HCT116 (cell line): ENCODE data around the gene HSF2BP.

Source experiments
- CEBPB ChIP-seq: IDR thresholded peaks from 2 replicates; pipeline ENCODE4 v1.6.1; 2012; ENCODE audit warnings: low read depth
- ELF1 ChIP-seq: IDR thresholded peaks from 2 replicates; pipeline ENCODE4 v1.6.1; 2012; ENCODE audit warnings: low read depth, borderline replicate concordance
- EZH2 ChIP-seq: fragments of 200-600 bp; sonication (generic); IDR thresholded peaks from 2 replicates; pipeline ENCODE4 v1.6.1; 2017; ENCODE audit warnings: antibody characterized with exemption, mixed run types
- EZH2phosphoT487 ChIP-seq: fragments of 200-600 bp; IDR thresholded peaks from 2 replicates; pipeline ENCODE4 v1.6.1; 2018; ENCODE audit warnings: antibody characterized with exemption, borderline replicate concordance
- POLR2A ChIP-seq: IDR thresholded peaks from 2 replicates; pipeline ENCODE4 v1.7.0; 2011; ENCODE audit warnings: borderline replicate concordance; ENCODE audit not compliant: insufficient read depth, insufficient read length; ENCODE audit errors: extremely low read depth
- POLR2AphosphoS5 ChIP-seq: IDR thresholded peaks from 2 replicates; pipeline ENCODE4 v1.6.1; 2011; ENCODE audit warnings: mild to moderate bottlenecking, low read depth, low read length, moderate library complexity
- RAD21 ChIP-seq: IDR thresholded peaks from 2 replicates; pipeline ENCODE4 v1.6.1; 2012; ENCODE audit warnings: low read depth, mild to moderate bottlenecking
- SRF ChIP-seq: IDR thresholded peaks from 2 replicates; pipeline ENCODE4 v1.6.1; 2012; ENCODE audit warnings: low read depth
- YY1 ChIP-seq: IDR thresholded peaks from 2 replicates; pipeline ENCODE4 v1.6.1; 2011; ENCODE audit warnings: low read length, low read depth, moderate library complexity, mild to moderate bottlenecking; ENCODE audit not compliant: insufficient replicate concordance; ENCODE audit errors: extremely low read depth
- TF ChIP-seq, protein P1 (sequence below), 3 experiments: fragments of 200-600 bp in 1 of 3; sonication (generic) in 1 of 3; IDR thresholded peaks in 2 of 3; conservative IDR thresholded peaks in 1 of 3; 2 replicates each; pipeline ENCODE4 v1.5.1; 2012 to 2017; ENCODE audit warnings: low read depth in 2 of 3, low read length in 2 of 3, antibody characterized with exemption in 1 of 3, borderline replicate concordance in 1 of 3, control low read depth in 1 of 3, mild to moderate bottlenecking in 1 of 3, mixed read lengths in 1 of 3, mixed run types in 1 of 3, moderate library complexity in 1 of 3; ENCODE audit not compliant: insufficient read depth in 1 of 3
- TF ChIP-seq, protein P2 (sequence below): IDR thresholded peaks from 2 replicates; pipeline ENCODE4 v1.6.1; 2012; ENCODE audit warnings: low read depth
- TF ChIP-seq, protein P3 (sequence below): IDR thresholded peaks from 2 replicates; pipeline ENCODE4 v1.6.1; 2012

DNA sequence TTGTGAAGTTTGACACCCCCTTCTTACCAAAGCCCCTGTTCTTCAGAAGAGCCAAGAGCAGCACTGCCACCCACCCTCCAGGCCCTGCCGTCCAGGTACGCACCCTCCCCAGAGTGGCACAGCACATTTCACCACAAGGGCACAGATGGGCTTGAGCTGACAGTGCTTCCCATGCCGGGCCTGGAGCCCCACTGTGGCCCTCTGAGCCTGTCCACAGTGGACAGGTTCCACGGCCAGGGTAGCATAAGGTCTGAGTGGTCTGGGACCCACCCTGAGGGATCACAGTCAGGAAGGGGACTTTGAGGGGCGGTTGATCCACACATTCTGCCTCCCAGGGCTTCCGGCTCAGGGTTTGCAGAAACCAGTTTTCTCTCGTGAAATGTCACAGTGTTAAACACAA, 31.1 kb upstream of the HSF2BP start:
- no peak for TF ChIP-seq ELF1
- TF ChIP-seq POLR2A = no peak
- TF ChIP-seq, protein P1, sequence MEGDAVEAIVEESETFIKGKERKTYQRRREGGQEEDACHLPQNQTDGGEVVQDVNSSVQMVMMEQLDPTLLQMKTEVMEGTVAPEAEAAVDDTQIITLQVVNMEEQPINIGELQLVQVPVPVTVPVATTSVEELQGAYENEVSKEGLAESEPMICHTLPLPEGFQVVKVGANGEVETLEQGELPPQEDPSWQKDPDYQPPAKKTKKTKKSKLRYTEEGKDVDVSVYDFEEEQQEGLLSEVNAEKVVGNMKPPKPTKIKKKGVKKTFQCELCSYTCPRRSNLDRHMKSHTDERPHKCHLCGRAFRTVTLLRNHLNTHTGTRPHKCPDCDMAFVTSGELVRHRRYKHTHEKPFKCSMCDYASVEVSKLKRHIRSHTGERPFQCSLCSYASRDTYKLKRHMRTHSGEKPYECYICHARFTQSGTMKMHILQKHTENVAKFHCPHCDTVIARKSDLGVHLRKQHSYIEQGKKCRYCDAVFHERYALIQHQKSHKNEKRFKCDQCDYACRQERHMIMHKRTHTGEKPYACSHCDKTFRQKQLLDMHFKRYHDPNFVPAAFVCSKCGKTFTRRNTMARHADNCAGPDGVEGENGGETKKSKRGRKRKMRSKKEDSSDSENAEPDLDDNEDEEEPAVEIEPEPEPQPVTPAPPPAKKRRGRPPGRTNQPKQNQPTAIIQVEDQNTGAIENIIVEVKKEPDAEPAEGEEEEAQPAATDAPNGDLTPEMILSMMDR (IDR thresholded peaks at IDR 0.05 in 2 of 3, conservative IDR thresholded peaks at IDR 0.05 in 1 of 3; ENCODE audit: borderline replicate concordance in 1 of 3, insufficient read depth in 1 of 3, low read depth in 2 of 3, low read length in 2 of 3) = no peak
- TF ChIP-seq EZH2 = no peak
- no peak for TF ChIP-seq RAD21
- TF ChIP-seq, protein P2, sequence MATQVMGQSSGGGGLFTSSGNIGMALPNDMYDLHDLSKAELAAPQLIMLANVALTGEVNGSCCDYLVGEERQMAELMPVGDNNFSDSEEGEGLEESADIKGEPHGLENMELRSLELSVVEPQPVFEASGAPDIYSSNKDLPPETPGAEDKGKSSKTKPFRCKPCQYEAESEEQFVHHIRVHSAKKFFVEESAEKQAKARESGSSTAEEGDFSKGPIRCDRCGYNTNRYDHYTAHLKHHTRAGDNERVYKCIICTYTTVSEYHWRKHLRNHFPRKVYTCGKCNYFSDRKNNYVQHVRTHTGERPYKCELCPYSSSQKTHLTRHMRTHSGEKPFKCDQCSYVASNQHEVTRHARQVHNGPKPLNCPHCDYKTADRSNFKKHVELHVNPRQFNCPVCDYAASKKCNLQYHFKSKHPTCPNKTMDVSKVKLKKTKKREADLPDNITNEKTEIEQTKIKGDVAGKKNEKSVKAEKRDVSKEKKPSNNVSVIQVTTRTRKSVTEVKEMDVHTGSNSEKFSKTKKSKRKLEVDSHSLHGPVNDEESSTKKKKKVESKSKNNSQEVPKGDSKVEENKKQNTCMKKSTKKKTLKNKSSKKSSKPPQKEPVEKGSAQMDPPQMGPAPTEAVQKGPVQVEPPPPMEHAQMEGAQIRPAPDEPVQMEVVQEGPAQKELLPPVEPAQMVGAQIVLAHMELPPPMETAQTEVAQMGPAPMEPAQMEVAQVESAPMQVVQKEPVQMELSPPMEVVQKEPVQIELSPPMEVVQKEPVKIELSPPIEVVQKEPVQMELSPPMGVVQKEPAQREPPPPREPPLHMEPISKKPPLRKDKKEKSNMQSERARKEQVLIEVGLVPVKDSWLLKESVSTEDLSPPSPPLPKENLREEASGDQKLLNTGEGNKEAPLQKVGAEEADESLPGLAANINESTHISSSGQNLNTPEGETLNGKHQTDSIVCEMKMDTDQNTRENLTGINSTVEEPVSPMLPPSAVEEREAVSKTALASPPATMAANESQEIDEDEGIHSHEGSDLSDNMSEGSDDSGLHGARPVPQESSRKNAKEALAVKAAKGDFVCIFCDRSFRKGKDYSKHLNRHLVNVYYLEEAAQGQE = no peak
- no peak for TF ChIP-seq SRF
- no peak for TF ChIP-seq CEBPB
- TF ChIP-seq POLR2AphosphoS5 = no peak
- no peak for TF ChIP-seq EZH2phosphoT487
- TF ChIP-seq YY1 = no peak
- TF ChIP-seq, protein P3, sequence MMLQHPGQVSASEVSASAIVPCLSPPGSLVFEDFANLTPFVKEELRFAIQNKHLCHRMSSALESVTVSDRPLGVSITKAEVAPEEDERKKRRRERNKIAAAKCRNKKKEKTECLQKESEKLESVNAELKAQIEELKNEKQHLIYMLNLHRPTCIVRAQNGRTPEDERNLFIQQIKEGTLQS = no peak
